Esophagus squamous epithelium (tissue), 4 donors: Measurements from ENCODE around the gene RBPJL.

Experiments
- CTCF ChIP-seq, 6 experiments: fragments of 450-650 bp in 4 of 6; fragments of 200-600 bp in 2 of 6; sonication (generic) in 2 of 6; IDR thresholded peaks; one replicate each; pipeline ENCODE4 v1.5.1; 2016 to 2019; ENCODE audit warnings: antibody characterized with exemption in 6 of 6, mild to moderate bottlenecking in 4 of 6, moderate library complexity in 4 of 6
- POLR2A ChIP-seq, 4 donors: fragments of 450-650 bp; IDR thresholded peaks; one replicate each; pipeline ENCODE4 v1.6.1; 2017; ENCODE audit warnings: antibody characterized with exemption in 4 of 4, mild to moderate bottlenecking in 4 of 4, moderate library complexity in 3 of 4

GRCh38 chr20:45313065-45313695, 6.5 kb downstream of the RBPJL start:
- TF ChIP-seq POLR2A (IDR thresholded peaks at IDR 0.05) (no peak), CTCF (IDR thresholded peaks at IDR 0.05) (no peak)
